Anterior cingulate cortex (tissue), 58 donors: Measurements from ENCODE around the gene COL27A1.

Source experiments
- DNase-seq, 58 donors: peaks; one replicate each; lab custom pipeline; 2025; lab: John Stamatoyannopoulos, UW

The COL27A1 gene

DNA sequence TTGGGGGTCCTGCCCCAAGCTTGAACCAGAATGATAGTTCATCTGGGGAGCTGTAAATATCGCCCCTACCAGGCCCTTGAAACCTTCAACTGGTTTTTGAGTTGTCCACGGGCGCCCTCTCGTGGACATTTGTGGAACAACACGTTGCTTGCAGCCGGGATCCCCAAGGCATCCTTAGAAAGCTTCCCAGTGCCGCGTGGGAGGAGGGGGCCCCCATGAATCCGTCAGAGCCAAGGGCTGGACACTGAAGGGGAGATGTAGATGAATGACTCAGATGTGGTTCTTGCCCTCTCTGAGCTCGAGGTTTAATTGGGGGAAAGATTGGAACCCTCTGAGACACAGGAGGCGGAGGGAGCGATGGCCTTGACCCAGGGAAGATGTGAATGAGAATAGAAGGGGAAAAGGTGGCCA lies 135.7 kb downstream of the COL27A1 start:
- peak in 54 of 58 donors; percentile 6 to 87 (median 44) for DNase-seq

DNA sequence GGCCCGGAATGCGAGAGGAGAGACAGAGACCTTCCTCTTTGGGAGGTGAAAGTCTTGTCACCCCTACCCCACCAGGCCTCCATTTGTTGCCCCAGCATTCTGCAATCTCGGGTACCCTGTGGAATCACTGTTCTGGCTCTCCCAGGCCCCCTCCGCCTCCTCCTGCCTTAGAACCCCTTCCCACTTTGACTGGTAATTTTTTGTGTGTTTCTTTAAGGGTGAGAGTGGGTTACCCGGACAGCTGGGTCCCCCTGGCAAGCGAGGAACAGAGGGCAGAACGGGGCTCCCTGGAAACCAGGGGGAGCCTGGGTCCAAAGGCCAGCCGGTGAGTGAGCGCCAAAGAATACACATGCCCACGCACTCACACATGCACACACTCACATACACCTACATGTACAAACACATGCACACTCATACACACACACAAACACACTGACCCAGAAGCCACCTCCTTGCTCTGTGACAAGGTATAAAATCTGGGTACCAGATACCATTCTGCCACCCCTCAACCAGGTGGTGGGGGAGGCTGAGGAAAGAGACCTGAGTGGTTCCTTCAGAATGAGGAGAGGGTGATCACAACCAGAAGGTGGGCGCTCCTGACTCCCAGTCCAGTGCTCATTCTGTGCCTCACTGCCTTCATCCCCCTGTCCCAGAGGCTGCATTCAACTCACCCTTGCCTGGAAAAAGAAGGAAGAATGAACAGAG lies 136.7 kb downstream of the COL27A1 start:
- no peak for DNase-seq

DNA sequence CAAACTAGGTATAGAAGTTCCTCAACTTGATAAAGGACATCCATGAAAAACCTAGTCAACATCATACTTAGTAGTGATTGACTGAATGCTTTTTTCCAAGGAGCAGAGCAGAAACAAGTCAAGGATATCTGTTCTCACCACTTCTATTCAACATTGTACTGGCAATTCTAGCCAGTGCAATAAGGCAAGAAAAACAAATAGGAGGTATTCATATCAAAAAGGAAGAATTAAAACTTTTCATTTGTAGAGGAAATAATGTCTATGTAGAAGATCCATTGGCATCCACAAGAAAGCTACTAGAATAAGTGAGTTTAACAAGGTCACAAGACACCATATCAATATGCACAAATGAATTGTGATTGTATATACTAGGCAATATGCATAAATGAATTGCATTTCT lies 139.3 kb downstream of the COL27A1 start:
- no peak for DNase-seq

DNA sequence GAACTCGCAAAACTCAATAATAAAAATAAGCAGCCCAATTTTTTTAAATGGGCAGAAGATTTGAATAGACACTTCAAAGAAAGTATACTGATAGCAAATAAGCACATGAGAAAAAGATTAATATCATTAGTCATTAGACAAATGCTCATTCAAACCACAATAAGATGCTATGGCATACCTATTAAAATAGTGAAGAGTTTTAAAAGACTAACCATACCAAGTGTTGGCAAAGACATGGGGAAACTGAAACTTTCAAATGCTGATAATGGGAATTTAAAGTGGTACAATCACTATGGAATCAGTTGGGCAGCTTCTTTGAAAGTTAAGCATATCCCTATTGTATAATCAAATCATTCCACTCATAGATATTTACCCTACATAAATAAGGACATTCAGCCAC lies 141.0 kb downstream of the COL27A1 start:
- no peak for DNase-seq

DNA sequence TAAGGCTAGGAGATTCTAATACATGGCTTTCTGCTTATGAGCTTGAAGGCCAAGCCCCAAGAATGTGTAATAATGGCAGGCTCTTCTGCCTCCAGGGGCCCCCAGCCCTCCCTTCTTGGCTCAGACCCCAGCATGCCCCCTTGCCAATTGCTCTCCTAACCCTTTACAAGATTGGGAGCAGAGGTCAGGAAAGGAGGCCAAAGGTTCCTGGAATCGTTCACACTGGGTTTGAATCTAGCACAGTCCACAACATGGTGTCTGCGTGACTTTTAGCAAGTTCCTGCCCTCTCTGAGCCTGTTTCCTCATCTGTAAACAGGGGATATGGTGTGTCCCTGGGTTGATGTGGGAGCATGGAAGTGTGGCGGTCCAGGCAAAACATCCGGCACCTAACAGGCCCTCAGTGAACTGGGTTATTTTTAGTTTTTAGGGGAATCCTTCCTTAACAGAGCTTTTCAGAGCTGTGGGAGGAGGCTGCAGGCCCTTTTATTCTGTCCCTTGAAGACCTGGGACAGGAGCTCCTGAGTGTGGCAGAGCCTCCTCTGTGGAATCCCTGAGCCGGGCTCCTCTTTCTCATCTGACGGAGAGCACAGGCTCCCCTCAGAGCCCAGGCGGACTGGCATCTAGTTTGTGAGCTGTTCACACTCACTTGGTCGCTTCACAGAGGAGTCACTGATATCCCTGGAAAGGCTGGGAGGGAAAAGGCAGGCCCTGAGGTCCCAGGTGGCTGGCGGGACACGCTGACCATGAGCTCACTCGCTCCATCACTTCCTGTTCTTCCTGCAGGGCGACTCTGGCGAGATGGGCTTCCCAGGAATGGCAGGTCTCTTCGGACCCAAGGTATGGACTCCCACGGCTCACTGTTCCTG lies 144.2 kb downstream of the COL27A1 start:
- no peak for DNase-seq

DNA sequence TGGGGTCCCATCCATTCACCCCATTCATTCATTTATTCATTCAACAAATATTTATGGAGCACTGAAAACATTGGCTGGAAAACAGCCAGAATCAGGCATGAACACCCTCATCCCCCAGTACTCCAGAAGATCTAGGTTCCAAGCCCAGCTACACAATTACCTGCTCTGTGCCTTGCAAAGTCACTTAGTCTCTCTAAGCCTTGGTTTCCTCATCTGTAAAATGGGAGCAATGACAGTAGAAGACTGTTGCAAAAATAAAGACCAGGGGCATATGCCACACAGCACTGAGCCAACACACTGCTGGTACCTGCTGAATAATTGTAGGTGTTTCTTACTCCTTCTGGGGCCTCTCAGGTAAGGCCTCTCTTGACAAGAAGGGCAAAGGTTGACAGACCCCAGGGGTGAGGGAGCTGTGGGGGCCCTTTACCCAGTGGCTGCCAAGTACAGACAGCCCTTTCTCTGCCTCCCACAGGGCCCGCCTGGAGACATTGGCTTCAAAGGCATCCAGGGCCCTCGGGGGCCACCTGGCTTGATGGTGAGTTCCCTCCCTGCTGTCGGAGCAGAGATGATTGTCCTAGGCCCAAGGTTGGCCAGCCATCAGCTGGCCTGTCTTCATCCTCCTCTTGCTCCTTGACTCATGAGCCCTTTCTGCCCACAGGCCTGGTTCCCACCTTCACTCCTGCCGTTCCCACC lies 145.0 kb downstream of the COL27A1 start:
- no peak for DNase-seq

DNA sequence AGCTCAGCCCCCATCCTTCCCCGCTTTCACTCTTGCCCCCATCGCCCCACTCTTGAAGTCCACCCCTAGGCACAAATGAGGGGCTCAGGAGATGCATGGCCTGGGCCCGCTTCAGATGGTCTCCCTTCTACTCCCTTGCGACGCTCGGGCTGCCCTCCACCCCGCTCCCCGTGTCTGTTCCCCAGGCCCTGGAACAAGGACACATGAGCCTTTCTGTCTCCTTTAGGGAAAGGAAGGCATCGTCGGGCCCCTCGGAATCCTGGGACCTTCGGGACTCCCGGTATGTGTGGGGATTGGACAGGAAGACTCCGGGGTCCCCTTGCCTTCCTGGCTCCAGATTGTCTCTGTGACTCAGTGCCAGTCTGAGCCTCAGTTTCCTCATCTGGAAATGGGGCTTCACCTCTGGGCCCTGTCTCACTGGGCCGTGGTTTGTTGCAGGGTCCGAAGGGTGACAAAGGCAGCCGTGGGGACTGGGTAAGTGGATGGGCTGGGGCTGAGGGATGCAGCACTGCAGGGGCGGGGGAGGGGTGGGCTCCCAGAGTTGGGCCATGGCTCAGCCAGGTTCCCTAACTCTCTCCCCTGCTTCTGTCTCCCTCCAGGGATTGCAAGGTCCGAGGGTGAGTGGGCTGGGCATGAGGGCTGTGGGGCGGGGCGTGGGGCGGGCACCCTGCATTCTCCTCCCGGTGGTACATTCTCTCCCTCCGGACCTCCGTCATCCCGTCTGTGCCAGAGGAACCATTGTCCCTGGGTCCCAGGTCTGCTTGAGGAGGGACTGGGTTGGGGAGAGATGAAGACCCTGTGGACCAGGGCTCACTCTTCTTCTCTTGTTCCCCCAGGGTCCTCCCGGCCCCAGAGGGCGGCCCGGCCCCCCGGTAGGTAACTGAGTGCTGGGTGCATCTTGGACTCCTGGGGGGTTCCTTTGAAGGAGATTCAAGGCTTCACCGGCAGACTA lies 145.8 kb downstream of the COL27A1 start:
- no peak for DNase-seq

DNA sequence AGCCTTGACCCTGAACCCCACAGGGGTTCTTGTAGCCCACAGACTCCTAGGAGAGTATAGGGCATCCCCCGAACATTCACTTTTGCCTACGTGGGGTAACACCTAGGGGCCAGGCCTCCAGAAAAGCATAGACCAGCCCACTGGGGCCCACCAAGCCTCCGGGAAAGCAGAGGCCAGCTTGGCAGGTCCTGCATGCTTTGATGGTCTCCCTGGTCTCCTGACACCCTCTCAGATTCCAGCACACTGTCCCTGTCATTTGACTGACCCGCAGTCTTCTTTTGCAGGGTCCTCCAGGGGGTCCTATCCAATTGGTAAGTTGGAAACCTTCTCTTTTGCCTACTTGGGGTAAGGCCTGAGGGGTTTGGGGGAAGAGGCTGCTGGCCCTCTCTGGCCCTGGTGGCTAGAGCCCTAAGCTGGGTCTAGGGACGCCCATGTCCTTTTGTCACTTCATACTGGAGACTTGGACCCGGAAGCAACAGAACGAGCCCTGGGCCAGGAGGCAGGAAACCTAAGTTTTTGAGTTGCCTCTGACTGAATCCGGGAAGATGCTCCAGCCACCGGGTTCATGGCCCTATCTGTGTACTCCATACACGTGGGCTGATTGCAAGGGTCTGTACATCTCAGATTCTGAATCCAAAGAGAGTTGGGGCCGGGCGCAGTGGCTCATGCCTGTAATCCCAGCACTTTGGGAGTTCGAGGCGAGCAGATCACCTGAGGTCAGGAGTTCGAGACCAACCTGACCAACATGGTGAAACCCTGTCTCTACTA lies 146.6 kb downstream of the COL27A1 start:
- DNase-seq, result no peak

DNA sequence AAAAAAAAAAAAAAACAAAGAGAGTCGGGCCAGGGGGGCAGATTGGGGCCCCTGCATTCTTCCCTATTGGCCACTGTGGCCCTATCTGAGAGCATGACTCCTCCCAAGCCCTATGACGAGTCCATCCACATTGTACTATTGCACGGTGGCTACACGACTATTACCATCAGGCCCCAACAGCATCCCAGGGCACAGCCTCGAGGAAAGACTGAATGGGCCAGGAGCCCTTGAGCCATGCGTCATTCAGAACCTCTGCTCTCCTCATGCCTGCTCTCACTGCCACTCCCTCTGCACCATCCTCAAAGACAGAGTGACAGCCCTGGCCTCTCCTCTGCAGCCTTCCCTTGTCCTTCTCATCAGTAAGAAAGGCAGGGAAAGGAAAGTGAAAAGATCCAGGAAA lies 147.4 kb downstream of the COL27A1 start:
- DNase-seq, result no peak

DNA sequence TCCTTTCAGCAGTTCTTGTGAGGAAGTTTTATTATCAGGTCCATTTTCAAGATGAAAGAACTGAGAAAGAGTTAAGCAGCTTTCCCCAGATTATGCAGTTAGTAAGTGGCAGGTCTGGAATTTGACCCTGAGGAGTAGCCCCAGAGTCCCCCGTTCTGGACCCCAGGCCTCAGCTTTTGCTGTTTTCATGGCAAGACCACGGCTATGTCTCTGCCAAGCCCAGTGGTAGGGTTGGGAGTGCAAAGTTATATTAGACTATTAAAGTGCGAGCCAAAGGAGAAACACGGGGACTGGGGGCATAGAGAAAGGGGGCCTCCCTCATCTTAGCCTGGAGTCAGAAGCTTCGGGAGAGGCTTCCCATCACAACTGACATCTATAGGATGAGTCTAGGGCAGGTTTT lies 148.2 kb downstream of the COL27A1 start:
- DNase-seq, result no peak

DNA sequence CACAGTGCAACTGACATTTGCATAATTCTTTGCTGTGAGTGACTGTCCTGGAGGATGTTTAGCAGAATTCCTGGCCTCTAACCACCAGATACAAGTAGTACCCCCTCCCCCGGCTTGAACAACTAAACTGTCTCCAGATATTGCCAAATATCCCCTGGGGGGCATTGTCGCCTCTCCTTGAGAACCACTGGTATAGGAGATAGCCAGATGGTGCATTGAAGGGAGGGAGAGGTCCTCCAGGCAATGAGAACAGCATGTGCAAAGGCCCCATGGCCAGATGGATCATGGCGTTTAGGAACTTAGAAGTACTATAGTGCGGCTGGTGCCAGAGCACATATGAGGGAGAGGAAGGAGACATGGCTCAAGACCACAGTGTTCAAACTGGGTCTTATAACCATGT lies 148.6 kb downstream of the COL27A1 start:
- no peak for DNase-seq

DNA sequence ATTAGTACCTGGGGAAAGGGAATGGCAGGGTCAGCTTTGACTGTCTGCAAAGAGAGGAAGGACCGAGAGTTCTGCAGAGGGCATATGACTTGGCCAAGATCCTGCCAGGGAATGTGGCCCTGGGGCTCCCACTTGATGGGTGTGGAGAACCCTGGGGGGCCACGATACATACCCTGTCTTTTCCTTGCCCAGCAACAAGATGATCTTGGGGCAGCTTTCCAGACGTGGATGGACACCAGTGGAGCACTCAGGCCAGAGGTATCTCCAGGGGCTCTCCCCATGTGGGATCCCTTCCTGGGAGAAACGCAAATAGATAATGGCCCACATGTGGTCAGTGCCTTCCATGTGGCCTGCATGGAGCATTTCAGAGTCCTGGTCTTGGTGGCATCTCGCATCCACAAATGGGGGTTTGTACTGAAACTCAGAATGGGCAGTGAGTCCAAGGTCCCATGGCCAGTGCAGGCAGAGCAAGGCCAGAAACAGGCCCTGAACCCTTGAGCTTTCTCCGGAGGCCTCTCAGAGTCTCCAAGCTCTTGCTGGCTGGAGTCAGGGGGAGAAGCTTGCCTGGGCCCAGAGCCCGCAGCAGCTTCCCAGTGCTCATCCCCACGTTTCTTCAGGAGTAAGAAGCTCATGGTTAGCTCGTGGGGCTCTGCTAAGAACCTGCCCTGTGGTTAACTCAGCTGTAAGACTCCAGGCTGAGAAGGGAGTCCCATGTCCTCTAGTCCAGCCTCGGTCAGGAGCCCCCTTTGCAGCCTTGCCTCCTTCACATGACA lies 149.3 kb downstream of the COL27A1 start:
- no peak for DNase-seq

DNA sequence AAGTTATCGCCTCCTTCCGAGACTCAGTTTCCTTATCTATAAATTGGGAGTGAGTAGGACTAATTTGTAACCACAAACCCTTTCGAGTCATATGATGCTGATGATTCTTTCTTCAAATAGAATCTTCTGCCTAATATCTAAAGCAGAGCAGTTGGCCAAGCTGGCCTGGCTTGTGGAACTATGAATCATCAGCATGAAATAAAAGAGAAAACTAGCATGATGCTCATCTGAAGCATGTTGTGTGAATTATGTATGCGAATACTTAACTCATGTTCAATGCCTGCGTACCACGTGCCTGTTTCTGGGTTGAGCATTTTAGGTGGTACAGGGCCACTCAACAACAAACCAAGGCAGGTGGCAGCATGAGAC lies 152.5 kb downstream of the COL27A1 start:
- DNase-seq, result no peak

DNA sequence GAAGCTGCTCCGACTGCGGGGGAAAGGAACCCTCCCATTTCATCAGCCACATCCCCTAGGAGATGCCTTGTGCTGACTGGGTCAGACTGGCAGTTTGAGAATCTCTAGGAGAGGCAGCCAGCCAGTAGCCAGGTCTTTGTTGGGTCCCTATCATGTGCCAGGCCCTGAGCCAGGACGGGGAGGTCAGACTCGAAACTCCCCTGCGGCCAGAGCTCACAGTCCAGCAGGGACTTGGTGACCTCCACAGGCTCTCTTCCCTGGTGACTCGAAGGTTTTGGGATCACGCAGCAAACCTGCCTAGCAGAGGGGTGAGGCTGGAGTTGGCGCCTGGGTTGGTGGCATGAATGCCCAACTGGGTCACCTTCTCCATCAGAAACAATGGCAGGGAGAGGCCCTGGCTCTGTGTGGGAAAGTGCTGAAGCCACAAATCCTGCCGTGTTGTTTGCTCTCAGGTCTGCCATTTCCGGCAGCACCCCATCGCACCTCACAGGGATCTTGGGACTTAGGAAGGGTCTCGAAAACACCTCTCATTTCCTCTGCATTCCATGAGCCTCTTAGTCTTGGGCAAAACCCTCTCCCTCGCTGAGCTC lies 153.1 kb downstream of the COL27A1 start:
- DNase-seq, result peak in 1 of 58 donors; percentile 11

DNA sequence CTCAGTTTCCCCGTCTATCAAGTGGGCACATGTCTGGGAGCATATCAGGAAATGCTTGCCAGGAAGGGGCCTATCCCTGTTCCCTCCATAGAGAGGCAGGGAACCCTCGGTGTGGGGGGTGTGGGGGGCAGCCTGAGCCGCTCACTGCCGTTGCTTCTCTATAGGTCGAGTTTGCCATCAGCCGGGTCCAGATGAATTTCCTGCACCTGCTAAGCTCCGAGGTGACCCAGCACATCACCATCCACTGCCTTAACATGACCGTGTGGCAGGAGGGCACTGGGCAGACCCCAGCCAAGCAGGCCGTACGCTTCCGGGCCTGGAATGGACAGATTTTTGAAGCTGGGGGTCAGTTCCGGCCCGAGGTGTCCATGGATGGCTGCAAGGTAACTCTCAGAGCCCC lies 153.8 kb downstream of the COL27A1 start:
- no peak for DNase-seq

DNA sequence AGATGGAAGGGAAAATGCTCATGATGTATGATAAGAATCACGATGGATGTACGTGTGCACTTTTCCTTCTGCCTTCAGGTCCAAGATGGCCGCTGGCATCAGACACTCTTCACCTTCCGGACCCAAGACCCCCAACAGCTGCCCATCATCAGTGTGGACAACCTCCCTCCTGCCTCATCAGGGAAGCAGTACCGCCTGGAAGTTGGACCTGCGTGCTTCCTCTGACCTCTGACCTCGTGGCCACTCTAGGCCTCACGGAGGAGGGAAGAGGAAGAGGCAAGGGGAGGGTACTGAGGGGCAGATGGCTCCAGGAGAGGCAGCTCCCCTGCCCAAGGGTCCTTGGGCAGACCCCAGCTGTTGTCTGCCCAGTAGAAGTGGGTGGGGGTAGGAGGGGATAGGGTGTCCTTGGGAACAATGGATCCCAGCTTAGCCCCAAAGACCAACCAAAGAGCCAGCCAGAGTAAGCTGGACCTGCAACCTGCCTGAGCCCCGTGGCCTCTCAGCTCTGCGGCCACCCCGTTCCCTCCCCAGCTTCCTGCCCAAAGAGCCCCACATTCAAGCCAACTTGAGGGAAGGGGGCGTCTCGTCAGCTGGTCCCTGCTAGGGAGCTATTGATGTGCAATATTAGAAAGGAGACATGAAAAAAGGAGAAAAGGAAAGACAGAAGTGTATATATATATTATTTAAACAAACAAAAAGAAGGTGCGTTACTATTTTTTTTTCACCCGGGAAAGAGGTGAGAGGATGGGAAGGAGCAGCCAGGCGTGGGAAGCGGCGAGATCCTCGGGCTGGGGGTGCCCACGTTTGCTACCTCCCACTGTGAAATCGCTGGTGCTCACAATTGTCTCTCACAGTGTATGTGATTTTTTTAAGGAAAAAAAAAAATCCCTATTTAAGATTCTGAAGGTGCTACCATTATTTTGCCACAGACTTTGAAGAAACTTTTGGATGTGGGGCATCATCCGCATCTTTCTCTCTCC lies 155.4 kb downstream of the COL27A1 start:
- no peak for DNase-seq
